HEK293T (cell line): ENCODE data around the gene UBE2G2.

Source experiments
- ELF4 ChIP-seq: fragments of 450-650 bp; IDR thresholded peaks from 2 replicates; pipeline ENCODE4 v1.6.1; 2017; ENCODE audit warnings: antibody characterized with exemption
- FOXK2 ChIP-seq: fragments of 450-650 bp; IDR thresholded peaks from 2 replicates; pipeline ENCODE4 v1.6.1; 2016; ENCODE audit warnings: mild to moderate bottlenecking
- NFRKB ChIP-seq: fragments of 450-650 bp; IDR thresholded peaks from 2 replicates; pipeline ENCODE4 v1.6.1; 2016; ENCODE audit warnings: mild to moderate bottlenecking, moderate library complexity
- PKNOX1 ChIP-seq: fragments of 450-650 bp; IDR thresholded peaks from 2 replicates; pipeline ENCODE4 v1.6.1; 2016
- ZNF384 ChIP-seq: fragments of 450-650 bp; IDR thresholded peaks from 2 replicates; pipeline ENCODE4 v1.6.1; 2016

- TF ChIP-seq ELF4 (no peak), FOXK2 (no peak), PKNOX1 (no peak), ZNF384 (no peak), NFRKB (no peak)
Measured at GRCh38 chr21:44784810-44785209, 16.8 kb downstream of the UBE2G2 start.
